Right hindlimb (tissue), 1 donor: ENCODE data around the gene RHOT1.
"Not testable (repeated sequence)": the region's sequence is repeated elsewhere in the genome, so short reads cannot be mapped to it uniquely, and the experiment has no call there.

Experiments
- DNase-seq: peaks from one replicate; pipeline ENCODE4 v3.0.0-alpha.2; 2018

Gene RHOT1

GRCh38 chr17:32160526-32160925, 18.2 kb downstream of the RHOT1 start:
- DNase-seq = no peak

- DNase-seq = no peak
These were observed 18.7 kb downstream of the RHOT1 start for GRCh38 chr17:32161029-32161428.

GRCh38 chr17:32161506-32162365, 19.4 kb downstream of the RHOT1 start:
- no peak for DNase-seq

GRCh38 chr17:32174889-32175288, 32.6 kb downstream of the RHOT1 start:
- DNase-seq = no peak

GRCh38 chr17:32178679-32179078, 36.4 kb downstream of the RHOT1 start:
- not testable (repeated sequence) for DNase-seq

- DNase-seq = not testable (repeated sequence)
These were observed 36.8 kb downstream of the RHOT1 start for GRCh38 chr17:32179103-32179502.

- DNase-seq = not testable (repeated sequence)
These were observed 37.2 kb downstream of the RHOT1 start for GRCh38 chr17:32179526-32179925.

- not testable (repeated sequence) for DNase-seq
These were observed 38.0 kb downstream of the RHOT1 start for GRCh38 chr17:32180262-32180661.

- DNase-seq = no peak
These were observed 43.6 kb downstream of the RHOT1 start for GRCh38 chr17:32185875-32186274.

- no peak for DNase-seq
These were observed 45.0 kb downstream of the RHOT1 start for GRCh38 chr17:32187271-32187670.

- DNase-seq = no peak
These were observed 47.0 kb downstream of the RHOT1 start for GRCh38 chr17:32189343-32189742.

GRCh38 chr17:32191306-32191705, 49.0 kb downstream of the RHOT1 start:
- no peak for DNase-seq

GRCh38 chr17:32192379-32192778, 50.1 kb downstream of the RHOT1 start:
- DNase-seq = no peak

- no peak for DNase-seq
These were observed 55.7 kb downstream of the RHOT1 start for GRCh38 chr17:32197987-32198386.

- no peak for DNase-seq
These were observed 64.6 kb downstream of the RHOT1 start for GRCh38 chr17:32206861-32207260.

GRCh38 chr17:32208436-32208835, 66.1 kb downstream of the RHOT1 start:
- DNase-seq = no peak

- DNase-seq = no peak
These were observed 67.3 kb downstream of the RHOT1 start for GRCh38 chr17:32209608-32210007.

GRCh38 chr17:32211671-32212070, 69.4 kb downstream of the RHOT1 start:
- DNase-seq = no peak

- no peak for DNase-seq
These were observed 73.4 kb downstream of the RHOT1 start for GRCh38 chr17:32215696-32216095.

GRCh38 chr17:32222621-32223020, 80.3 kb downstream of the RHOT1 start:
- no peak for DNase-seq

- no peak for DNase-seq
These were observed 81.4 kb downstream of the RHOT1 start for GRCh38 chr17:32223703-32224102.

- no peak for DNase-seq
These were observed 84.6 kb downstream of the RHOT1 start for GRCh38 chr17:32226886-32227285.

GRCh38 chr17:32227910-32228309, 85.6 kb downstream of the RHOT1 start:
- DNase-seq = no peak

GRCh38 chr17:32235588-32235987, 93.3 kb downstream of the RHOT1 start:
- DNase-seq = no peak

GRCh38 chr17:32239456-32239855, 97.2 kb downstream of the RHOT1 start:
- DNase-seq = no peak
